Astrocyte of the cerebellum (primary cell): Measurements from ENCODE around the gene PGAP2.
A peak's percentile ranks its signal among the peaks of the same experiment; 100 is the strongest.

Experiments
- DNase-seq: peaks from one replicate; pipeline ENCODE4 v3.0.0-alpha.2; 2011; ENCODE audit warnings: low read depth
- H3K4me3 ChIP-seq: 2 replicates; pipeline ENCODE4 v1.5.1; 2011; ENCODE audit warnings: mild to moderate bottlenecking, low read depth, low read length, moderate library complexity
- CTCF ChIP-seq: IDR thresholded peaks from 2 replicates; pipeline ENCODE4 v1.5.1; 2012; ENCODE audit warnings: low read length, low read depth, moderate library complexity, mild to moderate bottlenecking; ENCODE audit errors: missing control alignments
- in situ Hi-C: cut with HindIII; loops from 2 replicates; pipeline ENCODE4 v1.10.0; 2017; ENCODE audit warnings: low sequenced_read_pairs

Gene PGAP2

GRCh38 chr11:3796346-3796745 is 12.0 kb upstream of the PGAP2 start:
- in situ Hi-C loops: no loop called here
- DNase-seq: no peak
- TF ChIP-seq CTCF: no peak
- H3K4me3 ChIP-seq: peak overlapping the region; percentile 98

GRCh38 chr11:3796801-3797328 is 11.5 kb upstream of the PGAP2 start:
- in situ Hi-C loops: no loop called here
- TF ChIP-seq CTCF: peak; percentile 2
- DNase-seq: no peak
- peak overlapping the region; percentile 98 for H3K4me3 ChIP-seq

- DNase-seq: peak; percentile 98
- H3K4me3 ChIP-seq: peak within 1 kb of the TSS; percentile 98
- in situ Hi-C loops: no loop called here
- no peak for TF ChIP-seq CTCF
These were observed 10.8 kb upstream of the PGAP2 start, which contains the start of gene NUP98 for GRCh38 chr11:3797329-3798090. NUP98 (minus strand) TSS chr11:3797554; CDS start chr11:3782117, 15,437 bp downstream.

GRCh38 chr11:3799143-3799542 is 9.2 kb upstream of the PGAP2 start:
- no peak overlapping the region for H3K4me3 ChIP-seq
- no peak for DNase-seq
- TF ChIP-seq CTCF: no peak
- in situ Hi-C loops: no loop called here

GRCh38 chr11:3799873-3800272 is 8.5 kb upstream of the PGAP2 start:
- in situ Hi-C loops: no loop called here
- DNase-seq: no peak
- H3K4me3 ChIP-seq: no peak overlapping the region
- TF ChIP-seq CTCF: no peak

- in situ Hi-C loops: no loop called here
- TF ChIP-seq CTCF: no peak
- DNase-seq: no peak
- H3K4me3 ChIP-seq: no peak overlapping the region
These were observed 6.2 kb upstream of the PGAP2 start for GRCh38 chr11:3802011-3802790.
